Activated T-helper 9 cell treated with anti-CD3 and anti-CD28 coated beads, Interleukin-2, amount 50 U/mL, for 16 hours (primary cell): Measurements from ENCODE around the gene TJP2.

Source experiments
- DNase-seq: peaks from one replicate; pipeline ENCODE4 v3.0.0-alpha.2; 2020; ENCODE audit warnings: low read depth

TJP2 gene

DNA sequence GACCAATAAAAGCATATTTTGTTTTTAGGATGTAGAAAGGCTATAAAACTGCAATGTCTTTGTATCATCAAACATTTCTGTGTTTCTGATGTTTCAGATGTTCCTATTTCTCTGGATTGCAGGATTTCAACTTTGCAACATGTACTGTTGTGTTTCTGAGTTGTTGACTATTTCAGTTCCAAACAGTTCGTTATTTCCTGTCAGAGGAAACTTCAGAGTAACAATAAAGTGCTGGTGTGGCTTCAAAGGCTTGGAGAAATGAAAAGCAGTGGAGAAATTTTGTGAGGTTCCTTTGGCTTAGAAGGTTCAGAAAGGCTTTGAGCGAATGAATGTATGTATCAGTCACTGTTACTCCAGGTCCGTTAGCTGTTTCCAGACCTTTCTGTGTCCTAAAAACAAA, 17.2 kb downstream of the TJP2 start:
- DNase-seq, result no peak

DNA sequence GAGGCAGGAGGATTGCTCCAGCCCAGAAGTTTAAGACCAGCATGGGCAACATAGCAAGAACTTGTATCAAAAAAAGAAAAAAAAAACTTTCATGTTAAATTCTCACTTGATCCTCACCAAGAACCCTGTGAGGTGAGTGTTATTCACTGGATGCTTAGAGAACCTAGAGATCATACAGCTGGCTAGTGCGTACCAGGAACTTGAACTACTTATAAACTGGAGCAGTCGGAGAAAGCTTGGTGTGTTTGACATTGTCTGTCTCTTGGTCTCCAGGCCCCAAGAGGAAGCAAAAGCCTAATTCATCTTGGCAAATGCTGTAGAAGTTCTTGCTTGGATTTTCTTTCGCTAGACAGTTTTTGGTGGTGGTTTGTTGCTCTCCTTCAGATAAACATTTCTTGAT, 18.1 kb downstream of the TJP2 start:
- no peak for DNase-seq

DNA sequence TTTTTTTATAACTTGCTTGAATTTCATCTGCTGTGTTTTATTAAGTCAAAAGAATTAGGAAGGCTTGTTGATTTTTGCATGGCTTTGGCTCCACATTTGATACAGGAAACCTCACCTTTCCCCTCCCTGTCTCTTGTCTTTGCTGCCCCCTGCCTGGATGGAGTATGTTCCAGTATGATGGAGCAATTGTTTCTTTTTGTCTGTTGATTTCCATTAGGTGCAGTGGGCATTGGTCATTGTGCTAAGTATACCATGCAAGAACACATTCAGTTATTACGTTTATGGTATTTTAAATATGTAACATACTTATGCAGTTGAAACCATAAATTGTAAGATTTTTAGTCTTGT, 19.6 kb downstream of the TJP2 start:
- no peak for DNase-seq

DNA sequence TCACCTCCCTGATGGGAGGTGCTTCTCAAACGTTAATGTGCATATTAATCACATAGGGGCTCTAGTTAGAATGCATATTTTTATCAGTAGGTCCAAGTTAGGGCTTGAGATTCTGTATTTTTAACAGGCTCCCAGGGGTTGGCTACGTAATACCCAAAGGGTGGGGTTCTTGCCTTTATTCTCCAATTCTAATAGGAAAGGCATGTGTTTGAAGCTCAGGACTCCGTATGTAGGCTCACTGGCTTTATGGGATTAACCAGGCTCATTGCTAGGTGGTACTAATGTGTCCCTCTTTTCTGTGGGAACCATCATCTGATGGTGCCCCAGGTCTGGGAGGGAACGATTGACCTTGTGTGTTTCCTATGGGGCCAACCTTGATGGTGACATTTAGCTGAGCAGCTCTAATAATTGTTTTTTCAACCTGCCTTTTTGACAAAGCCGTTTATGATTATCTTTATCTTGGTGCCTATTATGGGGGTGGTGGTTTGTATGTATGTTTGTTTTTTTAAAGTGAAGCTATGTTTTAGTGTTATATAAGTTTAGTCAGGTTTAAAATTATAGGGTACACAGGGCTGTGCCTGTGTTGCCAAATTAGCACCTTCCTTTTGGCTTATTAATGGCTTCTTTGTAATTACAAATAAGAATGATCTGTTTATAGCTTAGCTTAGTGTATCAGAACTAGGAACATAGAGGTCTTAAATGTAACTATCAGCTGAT, 20.8 kb downstream of the TJP2 start:
- no peak for DNase-seq

DNA sequence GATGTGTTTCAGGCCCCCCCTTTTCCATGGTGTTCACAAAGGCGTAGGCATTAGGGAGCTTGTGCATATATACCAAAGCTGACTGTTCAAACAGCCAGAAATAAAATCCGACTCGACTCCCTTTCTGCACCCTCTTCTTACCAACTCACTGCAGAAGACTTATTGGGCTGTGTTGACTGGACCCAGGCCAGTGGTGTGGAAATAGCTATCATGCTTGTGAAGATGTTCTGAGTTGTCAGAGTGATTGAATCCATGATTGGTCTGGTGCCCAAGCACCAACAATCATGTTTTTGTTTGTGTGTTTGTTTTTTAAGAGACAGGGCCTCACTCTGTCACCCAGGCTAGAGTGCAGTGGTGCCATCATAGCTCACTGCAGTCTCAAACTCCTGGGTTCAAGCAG, 21.6 kb downstream of the TJP2 start:
- no peak for DNase-seq

DNA sequence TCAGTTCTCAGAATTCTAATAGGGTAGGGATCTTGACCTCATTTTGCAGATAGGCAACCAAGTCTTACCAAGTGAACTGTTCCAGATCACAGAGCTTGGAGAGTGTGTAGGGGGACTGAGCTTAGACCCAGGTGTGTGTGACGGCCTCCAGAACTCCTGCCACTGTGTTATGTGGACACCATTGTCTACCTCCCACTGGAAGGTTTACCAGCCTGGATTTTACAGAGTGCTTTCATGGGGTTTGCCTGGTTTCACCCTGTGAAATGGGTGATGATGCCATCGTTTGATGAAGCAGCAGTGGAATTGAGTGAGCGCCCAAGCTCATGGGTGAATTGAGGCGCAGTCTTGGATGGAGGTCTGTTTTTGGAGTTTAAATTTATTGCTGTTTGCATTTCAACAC, 23.6 kb downstream of the TJP2 start:
- no peak for DNase-seq

DNA sequence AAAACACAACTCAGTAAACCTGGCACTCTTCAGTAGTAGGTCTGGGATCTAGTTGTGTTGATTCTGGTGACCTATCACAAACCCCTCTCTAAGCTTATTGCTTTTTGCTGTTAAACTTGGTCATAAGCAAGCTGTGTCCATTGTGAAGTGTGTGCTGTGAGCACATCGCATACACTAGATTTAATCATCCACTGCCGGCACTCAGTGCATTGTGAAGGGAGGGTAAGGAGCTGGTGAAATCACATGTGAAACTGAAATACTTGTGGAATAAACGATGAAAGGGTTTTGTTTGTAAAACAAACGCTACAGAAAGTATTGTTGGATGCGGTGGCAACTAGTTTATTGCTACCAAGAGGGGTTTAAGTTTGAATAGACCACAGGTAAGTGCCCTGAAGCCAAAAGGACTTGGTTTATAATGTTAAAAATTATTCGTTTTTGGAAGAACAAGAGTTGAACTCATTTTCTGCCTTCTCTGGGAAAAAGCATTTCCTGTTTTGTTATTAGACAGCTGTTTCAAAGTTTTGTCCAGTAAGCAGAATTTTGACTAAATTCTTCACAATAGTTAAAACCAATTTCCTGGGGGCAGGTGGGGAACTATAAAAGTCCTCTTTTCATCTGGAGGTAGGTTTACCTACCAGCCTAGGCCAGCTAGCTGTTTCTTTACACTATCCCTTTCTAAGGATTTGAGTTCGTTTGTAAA, 24.6 kb downstream of the TJP2 start:
- DNase-seq, result no peak

DNA sequence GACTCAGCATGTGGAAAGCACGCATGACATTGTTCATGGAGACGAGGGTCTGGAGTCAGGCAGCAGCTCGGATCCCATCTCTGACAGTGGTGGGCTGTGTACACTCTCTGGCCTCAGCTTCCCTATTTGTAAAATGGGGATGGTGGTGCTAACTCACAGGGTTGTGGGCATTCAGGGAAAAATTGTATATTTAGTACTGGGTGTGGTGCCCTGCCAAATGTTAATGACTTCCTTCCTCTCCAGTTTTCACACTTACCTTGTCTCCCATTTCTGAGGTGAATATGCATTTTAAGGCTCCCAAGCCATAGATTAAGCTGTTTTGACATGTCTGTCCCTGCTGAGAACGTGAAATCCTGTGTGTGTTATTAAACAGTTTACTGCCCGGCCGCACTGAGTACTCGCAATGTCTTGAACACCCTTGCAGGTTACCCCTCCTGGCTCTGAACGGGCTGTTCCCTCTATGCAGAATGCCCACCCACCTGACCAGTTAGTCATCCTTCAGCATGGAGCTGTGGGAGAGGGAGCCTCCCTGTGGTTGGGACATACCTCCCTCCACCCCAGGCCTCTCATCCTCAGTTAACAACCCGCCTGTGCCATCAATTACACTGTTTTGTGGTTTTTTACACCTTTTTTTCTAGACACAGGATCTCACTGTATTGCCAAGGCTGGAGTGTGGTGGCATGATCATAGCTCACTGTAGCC, 25.8 kb downstream of the TJP2 start:
- DNase-seq, result no peak

DNA sequence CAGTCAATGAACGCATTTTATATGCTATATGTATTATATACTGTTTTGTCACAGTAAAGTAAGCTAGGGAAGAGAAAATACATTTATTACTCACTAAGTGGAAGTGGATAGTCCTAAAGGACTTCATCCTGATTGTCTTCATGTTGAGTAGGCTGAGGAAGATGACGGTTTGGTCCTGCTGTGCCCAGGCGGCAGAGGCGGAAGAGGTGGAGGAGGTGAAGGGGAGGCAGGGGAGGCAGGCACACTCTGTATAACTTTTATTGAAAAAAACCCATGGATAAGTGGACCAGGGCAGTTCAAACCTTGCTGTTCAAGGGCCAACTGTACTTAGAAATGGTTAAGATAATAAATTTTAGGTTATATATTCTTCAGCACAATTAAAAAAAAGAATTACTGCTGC, 28.5 kb downstream of the TJP2 start:
- DNase-seq, result no peak

DNA sequence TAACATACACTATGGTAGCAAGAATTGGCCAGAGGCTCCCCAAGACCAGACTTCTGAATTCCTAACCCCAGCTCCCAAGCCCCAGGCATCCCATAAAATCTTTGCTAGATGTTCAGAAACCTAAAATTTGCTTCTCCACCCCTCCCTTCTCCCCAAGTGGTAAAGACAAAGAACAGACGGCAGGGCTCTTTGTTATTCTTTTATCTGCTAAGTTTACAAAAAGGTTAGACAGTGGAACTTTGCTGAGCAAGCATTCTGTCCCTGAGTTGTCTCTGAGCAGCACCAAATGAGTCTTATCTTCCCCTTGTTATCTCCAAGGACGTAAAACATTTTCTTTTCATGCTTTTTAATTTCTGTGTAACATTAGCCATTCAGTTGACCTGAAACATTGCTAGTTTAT, 30.2 kb downstream of the TJP2 start:
- no peak for DNase-seq

DNA sequence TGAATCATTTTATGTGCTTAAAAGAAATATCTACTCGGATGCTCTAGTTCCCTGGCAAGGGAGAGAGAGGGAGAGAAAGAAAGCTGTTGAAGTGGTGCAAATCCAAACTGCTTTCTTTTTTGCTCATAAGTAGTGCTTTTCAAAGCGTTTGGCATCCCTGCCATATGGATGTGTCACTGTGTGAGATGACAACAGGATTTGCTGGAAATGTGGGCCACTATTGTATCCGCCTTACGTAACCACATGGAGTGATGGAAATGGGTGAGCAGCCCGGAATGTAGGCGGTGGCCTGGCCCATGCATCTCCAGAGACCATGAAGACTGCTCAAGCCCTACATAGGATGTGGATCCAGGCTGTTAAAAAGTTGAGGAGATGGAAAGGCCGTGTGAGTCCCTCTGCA, 30.8 kb downstream of the TJP2 start:
- no peak for DNase-seq

DNA sequence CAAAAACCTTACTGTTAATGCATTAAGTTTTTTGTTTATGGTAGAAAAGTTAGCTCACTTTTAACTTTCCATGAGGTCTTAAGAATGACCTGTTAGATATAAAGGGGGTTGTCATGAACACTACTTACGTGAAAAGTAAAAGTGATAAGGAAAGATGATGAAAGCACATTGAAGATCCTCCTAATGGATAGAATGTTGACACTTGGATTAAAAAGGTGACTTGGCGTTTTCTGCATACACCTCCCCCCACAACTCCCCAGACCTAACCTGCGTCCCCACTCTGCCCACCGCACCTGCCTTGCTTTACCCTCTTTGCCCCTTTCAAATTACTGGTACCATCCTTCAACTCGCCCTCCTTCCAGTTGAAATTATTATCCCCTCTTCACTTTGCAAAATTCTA, 32.0 kb downstream of the TJP2 start:
- DNase-seq, result no peak

DNA sequence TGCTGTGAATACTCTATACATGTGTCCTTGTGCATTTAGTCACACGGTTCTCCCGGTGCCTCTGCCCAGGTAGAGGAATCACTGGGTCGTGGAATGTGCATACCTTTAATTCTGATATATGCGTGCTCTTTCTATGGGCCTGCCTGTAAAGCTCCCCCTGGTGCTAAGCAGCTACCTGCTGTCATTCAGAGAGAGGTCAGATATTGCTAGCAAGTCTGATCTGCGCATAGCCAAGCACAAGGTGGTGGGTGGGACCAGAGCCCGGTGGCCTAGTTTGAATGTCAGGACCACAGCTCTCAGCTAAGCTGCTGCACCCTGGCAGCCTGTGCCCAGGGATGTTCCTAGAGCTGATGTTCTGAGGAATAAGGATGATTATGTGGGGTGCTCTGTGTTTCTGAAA, 33.4 kb downstream of the TJP2 start:
- no peak for DNase-seq

DNA sequence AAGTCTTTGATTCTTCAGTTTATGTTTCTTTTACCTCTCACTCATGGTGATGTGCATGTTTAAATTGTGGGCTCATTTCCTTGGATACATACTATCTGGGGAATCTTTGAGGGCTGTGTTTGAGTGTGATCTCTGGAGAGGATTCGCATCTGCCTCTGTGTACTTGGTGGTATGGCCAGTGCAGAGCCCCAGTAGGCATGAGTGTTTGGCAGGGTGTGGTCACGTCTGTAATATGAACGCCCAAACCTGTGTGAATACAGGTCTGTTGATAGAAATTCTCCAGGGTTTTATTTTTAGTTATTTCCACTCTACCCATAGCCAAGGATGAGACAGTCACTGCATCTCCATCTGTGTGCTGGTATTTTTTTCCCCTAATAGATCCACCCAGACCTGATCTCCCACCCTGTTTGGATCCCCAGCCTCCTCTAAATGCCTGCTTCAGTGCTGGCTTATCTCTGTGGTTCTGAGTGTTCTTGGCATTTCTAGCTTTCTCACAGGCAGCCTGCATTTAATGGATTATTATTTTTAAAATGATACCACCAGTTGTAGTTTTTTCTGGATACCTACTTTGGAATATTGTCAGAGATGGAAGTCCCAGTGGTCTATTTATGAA, 37.5 kb downstream of the TJP2 start:
- no peak for DNase-seq

DNA sequence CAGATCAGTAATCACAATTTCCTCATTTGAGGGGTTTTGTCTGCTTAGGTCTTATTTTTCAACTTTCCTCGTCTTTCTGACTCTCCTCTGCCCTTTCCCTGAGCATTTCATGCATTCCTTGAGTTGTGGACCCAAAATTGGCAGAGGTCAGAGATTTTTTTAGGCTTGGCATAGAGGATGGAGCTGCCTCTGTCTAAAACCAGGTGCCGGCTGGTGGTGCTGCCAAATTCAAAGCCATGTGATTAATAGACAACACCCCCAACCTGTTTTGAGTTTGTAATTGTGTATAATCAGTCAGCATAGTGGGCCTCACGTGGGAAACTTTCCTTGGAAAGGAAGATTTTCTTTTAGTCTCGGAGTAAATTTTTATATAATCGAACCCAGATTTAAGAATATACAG, 39.6 kb downstream of the TJP2 start:
- no peak for DNase-seq

DNA sequence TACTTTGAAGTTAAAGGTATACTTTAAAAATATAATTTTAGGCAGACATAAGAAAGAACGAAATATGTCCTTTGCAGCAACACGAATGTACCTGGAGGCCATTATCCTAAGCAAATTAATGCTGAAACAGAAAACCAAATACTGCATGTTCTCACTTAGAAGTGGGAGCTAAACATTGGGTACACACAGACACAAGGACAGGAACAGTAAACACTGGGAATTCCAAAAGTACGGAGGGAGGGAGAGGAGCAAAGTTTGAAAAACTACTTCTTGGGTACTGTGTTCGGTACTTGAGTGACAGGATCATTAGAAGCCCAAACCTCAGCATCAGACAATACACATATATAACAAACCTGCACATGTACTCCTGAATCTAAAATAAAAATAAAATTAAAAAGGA, 40.9 kb downstream of the TJP2 start:
- DNase-seq, result no peak

DNA sequence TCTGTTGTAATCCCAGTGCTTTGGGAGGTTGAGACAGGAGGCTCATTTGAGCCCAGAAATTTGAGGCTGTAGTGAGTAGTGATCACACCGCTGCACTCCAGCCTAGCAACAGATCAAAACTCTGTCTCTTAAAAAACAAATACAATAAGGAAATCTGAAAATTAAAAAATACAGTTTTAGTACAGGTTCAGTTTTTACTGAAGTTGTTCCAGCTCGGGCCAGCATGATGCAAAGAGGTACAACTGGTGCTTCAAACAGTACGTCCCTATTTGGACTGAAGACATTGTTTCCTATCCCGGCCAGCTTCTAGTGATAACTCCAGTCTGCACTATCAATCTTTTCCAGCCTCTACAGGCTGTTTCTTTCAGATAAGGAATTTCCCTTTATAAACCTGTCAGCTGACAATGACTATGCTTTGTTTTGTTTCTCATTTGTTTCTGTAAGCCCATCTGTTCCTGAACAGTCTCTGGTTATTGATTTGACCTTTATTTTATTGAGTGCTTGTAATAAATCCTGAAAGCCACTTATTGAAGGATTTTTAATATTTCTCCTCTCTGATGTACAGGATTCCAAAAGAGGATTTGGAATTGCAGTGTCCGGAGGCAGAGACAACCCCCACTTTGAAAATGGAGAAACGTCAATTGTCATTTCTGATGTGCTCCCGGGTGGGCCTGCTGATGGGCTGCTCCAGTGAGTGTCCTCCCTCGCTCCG, 41.9 kb downstream of the TJP2 start:
- DNase-seq, result no peak

DNA sequence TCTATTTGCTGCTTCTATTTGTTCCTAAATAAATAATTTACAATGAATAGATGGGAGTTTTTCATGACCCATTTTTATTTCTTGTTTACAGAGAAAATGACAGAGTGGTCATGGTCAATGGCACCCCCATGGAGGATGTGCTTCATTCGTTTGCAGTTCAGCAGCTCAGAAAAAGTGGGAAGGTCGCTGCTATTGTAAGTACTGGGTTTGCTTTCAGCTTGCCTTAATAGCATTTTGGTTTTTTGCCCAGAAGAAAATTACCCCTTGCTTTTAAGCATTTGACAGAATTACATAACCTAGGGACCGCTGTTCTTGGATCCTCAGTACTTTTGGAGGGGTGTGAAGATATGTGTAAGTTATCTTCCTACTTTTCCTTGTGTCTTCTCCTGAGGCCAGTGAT, 44.1 kb downstream of the TJP2 start:
- no peak for DNase-seq

DNA sequence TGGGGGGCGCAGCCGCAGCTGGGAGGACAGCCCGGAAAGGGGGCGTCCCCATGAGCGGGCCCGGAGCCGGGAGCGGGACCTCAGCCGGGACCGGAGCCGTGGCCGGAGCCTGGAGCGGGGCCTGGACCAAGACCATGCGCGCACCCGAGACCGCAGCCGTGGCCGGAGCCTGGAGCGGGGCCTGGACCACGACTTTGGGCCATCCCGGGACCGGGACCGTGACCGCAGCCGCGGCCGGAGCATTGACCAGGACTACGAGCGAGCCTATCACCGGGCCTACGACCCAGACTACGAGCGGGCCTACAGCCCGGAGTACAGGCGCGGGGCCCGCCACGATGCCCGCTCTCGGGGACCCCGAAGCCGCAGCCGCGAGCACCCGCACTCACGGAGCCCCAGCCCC, 47.0 kb downstream of the TJP2 start:
- DNase-seq, result no peak

DNA sequence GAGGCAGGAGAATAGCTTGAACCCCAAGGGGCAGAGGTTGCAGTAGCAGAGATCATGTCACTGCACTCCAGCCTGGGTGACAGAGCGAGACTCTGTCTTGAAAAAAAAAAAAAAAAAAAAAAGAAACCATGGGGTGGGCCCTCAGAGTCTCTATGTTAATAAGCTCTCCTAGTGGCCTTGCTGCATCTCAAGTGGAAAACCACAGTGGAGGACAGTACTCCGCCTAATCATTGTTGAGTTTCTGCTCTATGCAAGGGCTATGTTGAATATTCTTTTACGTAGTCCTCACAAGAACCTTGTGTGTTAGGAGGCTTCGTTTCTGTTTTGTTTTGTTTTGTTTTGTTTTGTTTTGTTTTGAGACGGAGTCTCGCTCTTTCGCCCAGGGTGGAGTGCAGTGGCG, 48.9 kb downstream of the TJP2 start:
- no peak for DNase-seq

DNA sequence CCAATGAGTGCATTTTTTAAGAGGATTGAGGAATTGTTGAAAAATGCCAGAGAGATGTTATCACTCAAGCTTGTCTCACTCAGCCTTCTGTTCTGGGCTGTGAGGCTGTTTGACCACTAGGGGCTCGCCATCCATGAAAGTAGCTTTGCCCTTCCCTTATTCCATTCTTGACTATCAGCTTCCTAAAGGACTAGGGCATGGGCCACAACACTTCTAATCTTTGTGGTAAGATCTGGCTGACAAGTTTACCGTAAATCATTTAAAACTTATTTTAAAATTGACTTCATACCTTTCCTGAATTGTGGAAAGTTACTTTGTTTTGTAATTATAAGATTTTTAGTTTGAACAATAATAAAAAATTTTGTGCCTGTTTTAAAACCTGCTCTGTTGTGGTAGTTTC, 49.5 kb downstream of the TJP2 start:
- no peak for DNase-seq

DNA sequence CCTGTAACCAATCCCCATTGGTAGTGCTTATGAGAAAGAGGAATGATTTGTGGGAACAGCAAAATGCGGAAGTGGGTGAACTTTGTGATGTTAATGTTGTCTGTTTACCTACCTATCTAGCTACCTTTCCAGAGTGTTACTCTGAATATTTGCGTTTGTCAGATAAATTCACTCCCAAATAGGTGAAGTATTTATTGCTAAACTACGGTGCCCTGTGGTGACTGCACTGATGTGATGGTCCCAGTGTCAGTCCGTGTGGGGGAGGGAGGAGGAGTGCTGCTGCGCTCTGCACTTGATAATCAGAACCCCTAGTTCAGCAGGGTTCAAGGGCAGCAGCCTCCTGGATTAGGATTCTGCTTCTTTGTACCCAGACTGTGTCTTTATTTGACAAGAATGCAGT, 55.3 kb downstream of the TJP2 start:
- no peak for DNase-seq

DNA sequence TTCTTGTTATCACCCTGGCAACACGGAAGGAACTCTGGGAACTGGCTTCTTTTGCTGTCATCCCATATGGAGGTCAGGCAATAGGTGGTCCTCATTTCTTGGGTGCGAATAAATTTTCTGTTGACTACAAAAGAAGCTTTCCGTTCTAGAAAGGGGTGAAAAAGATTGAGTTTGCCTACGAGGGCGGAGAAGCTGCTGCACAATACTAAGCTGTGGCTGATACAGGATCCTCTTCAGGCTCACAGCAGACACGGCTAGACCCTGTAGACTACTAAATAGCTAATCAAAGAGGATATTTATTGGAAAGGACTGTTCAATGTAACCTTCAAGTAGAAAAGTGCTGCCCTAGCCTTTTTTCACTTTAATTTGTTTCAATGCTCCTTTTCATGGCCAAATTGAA, 58.1 kb downstream of the TJP2 start:
- DNase-seq, result no peak
